Suprapubic skin (tissue), 3 donors: ENCODE measurements around the gene ZBTB16.

Experiments
- CTCF ChIP-seq, 2 donors: fragments of 200-600 bp in 1 of 2; fragments of 450-650 bp in 1 of 2; sonication (generic) in 1 of 2; IDR thresholded peaks; one replicate each; pipeline ENCODE4 v1.5.1; 2016 to 2019; ENCODE audit warnings: antibody characterized with exemption in 2 of 2, mild to moderate bottlenecking in 1 of 2, moderate library complexity in 1 of 2
- POLR2A ChIP-seq, 2 donors: fragments of 450-650 bp; IDR thresholded peaks; one replicate each; pipeline ENCODE4 v1.6.1; 2017; ENCODE audit warnings: antibody characterized with exemption in 2 of 2, mild to moderate bottlenecking in 2 of 2, moderate library complexity in 2 of 2

GRCh38 chr11:114167355-114167754, 107.8 kb downstream of the ZBTB16 start:
- TF ChIP-seq CTCF (IDR thresholded peaks at IDR 0.05) (no peak), POLR2A (IDR thresholded peaks at IDR 0.05) (no peak)
